HG02588 (cell line): ENCODE measurements around the gene SLC35G6.
A peak's percentile ranks its signal among the peaks of the same experiment; 100 is the strongest.
"Not testable (repeated sequence)": the region's sequence is repeated elsewhere in the genome, so short reads cannot be mapped to it uniquely, and the experiment has no call there.

ENCODE experiments used
- ATAC-seq: cut with Tn5 transposase; IDR thresholded peaks from one replicate; pipeline ENCODE4 v1.9.1; 2021; ENCODE audit warnings: mild to moderate bottlenecking, moderate library complexity; ENCODE audit not compliant: unreplicated experiment

The SLC35G6 gene

GRCh38 chr17:7477392-7478275 is 3.6 kb upstream of the SLC35G6 start:
- ATAC-seq, result no peak

- ATAC-seq, result no peak
These were observed 2.7 kb upstream of the SLC35G6 start for GRCh38 chr17:7478276-7479212.

- no peak for ATAC-seq
These were observed 1.8 kb upstream of the SLC35G6 start, which contains the start of gene ZBTB4 for GRCh38 chr17:7479213-7480088. Gene ZBTB4, minus strand, starts transcription at chr17:7479631. Its CDS starts 12,830 bp downstream, at chr17:7466801.

- ATAC-seq, result no peak
These were observed 1.2 kb upstream of the SLC35G6 start for GRCh38 chr17:7480089-7480384.

GRCh38 chr17:7481842-7482741 is 846 bp downstream of the SLC35G6 start:
- not testable (repeated sequence) for ATAC-seq

- ATAC-seq, result not testable (repeated sequence)
These were observed 1.5 kb downstream of the SLC35G6 start for GRCh38 chr17:7482742-7483088.

GRCh38 chr17:7483255-7484066 is 2.2 kb downstream of the SLC35G6 start:
- peak; percentile 28 for ATAC-seq

- peak; percentile 57 for ATAC-seq
These were observed 3.0 kb downstream of the SLC35G6 start, which contains the start of gene POLR2A for GRCh38 chr17:7484067-7484918. Gene POLR2A, plus strand, starts transcription at chr17:7484366.

- no peak for ATAC-seq
These were observed 3.7 kb downstream of the SLC35G6 start for GRCh38 chr17:7484919-7485377.

- no peak for ATAC-seq
These were observed 4.9 kb downstream of the SLC35G6 start for GRCh38 chr17:7486181-7486580.

- ATAC-seq, result no peak
These were observed 8.9 kb downstream of the SLC35G6 start for GRCh38 chr17:7490144-7490543.

- ATAC-seq, result no peak
These were observed 10.3 kb downstream of the SLC35G6 start for GRCh38 chr17:7491583-7491982.

GRCh38 chr17:7493941-7494340 is 12.7 kb downstream of the SLC35G6 start:
- ATAC-seq, result no peak

GRCh38 chr17:7495906-7496434 is 14.7 kb downstream of the SLC35G6 start:
- ATAC-seq, result no peak

GRCh38 chr17:7496470-7497183 is 15.4 kb downstream of the SLC35G6 start:
- no peak for ATAC-seq

- no peak for ATAC-seq
These were observed 16.0 kb downstream of the SLC35G6 start for GRCh38 chr17:7497228-7497627.

- no peak for ATAC-seq
These were observed 16.4 kb downstream of the SLC35G6 start for GRCh38 chr17:7497636-7498035.
